ENCODE data around the gene SLC36A1.

Gene SLC36A1

GRCh38 chr5:151469386-151469785 is 22.0 kb downstream of the SLC36A1 start:
- no peak for ATAC-seq
- TF ChIP-seq CSRNP3 (CRISPR knock-in tag; IDR thresholded peaks at IDR 0.05) (no peak), ARNTL (CRISPR knock-in tag; IDR thresholded peaks at IDR 0.05; ENCODE audit: borderline replicate concordance, low read depth) (no peak), CSDC2 (CRISPR knock-in tag; IDR thresholded peaks at IDR 0.05) (no peak), ISL1 (CRISPR knock-in tag; IDR thresholded peaks at IDR 0.05) (no peak), ESRRG (CRISPR knock-in tag; IDR thresholded peaks at IDR 0.05) (no peak), PPARA (CRISPR knock-in tag; IDR thresholded peaks at IDR 0.05; ENCODE audit: borderline replicate concordance) (no peak), ZNF70 (CRISPR knock-in tag; IDR thresholded peaks at IDR 0.05) (no peak), ZNF8 (CRISPR knock-in tag; IDR thresholded peaks at IDR 0.05) (no peak)

- no peak for ATAC-seq
- TF ChIP-seq PPARA (CRISPR knock-in tag; IDR thresholded peaks at IDR 0.05; ENCODE audit: borderline replicate concordance) (no peak), ZNF70 (CRISPR knock-in tag; IDR thresholded peaks at IDR 0.05) (no peak), CSRNP3 (CRISPR knock-in tag; IDR thresholded peaks at IDR 0.05) (no peak), ZFP3 (CRISPR knock-in tag; IDR thresholded peaks at IDR 0.05) (no peak), ZFP30 (CRISPR knock-in tag; IDR thresholded peaks at IDR 0.05) (no peak), POU6F1 (CRISPR knock-in tag; IDR thresholded peaks at IDR 0.05; ENCODE audit: borderline replicate concordance, low read depth) (no peak), CREB5 (CRISPR knock-in tag; IDR thresholded peaks at IDR 0.05; ENCODE audit: low read depth) (no peak), OSR1 (CRISPR knock-in tag; IDR thresholded peaks at IDR 0.05) (no peak)
Measured at GRCh38 chr5:151469992-151470391, 22.6 kb downstream of the SLC36A1 start.

GRCh38 chr5:151470439-151470838 is 23.0 kb downstream of the SLC36A1 start:
- TF ChIP-seq ARNTL (CRISPR knock-in tag; IDR thresholded peaks at IDR 0.05; ENCODE audit: borderline replicate concordance, low read depth): no peak
- TF ChIP-seq ESRRG (CRISPR knock-in tag; IDR thresholded peaks at IDR 0.05): no peak
- TF ChIP-seq TCF4 (CRISPR knock-in tag; IDR thresholded peaks at IDR 0.05; ENCODE audit: borderline replicate concordance): no peak
- no peak for TF ChIP-seq OSR1 (CRISPR knock-in tag; IDR thresholded peaks at IDR 0.05)
- TF ChIP-seq ZNF565 (CRISPR knock-in tag; conservative IDR thresholded peaks at IDR 0.05; ENCODE audit: low read depth): no peak
- no peak for TF ChIP-seq RARB (CRISPR knock-in tag; IDR thresholded peaks at IDR 0.05)
- TF ChIP-seq TOX (CRISPR knock-in tag; IDR thresholded peaks at IDR 0.05; ENCODE audit: borderline replicate concordance): no peak
- TF ChIP-seq ISL1 (CRISPR knock-in tag; IDR thresholded peaks at IDR 0.05): no peak
- no peak for TF ChIP-seq CSDC2 (CRISPR knock-in tag; IDR thresholded peaks at IDR 0.05)
- TF ChIP-seq TSHZ2 (CRISPR knock-in tag; IDR thresholded peaks at IDR 0.05): no peak
- TF ChIP-seq BACH2 (CRISPR knock-in tag; IDR thresholded peaks at IDR 0.05; ENCODE audit: borderline replicate concordance): no peak
- no peak for TF ChIP-seq CREB5 (CRISPR knock-in tag; IDR thresholded peaks at IDR 0.05; ENCODE audit: low read depth)
- TF ChIP-seq SNAI2 (CRISPR knock-in tag; IDR thresholded peaks at IDR 0.05): no peak
- TF ChIP-seq CSRNP3 (CRISPR knock-in tag; IDR thresholded peaks at IDR 0.05): no peak
- TF ChIP-seq ZFP3 (CRISPR knock-in tag; IDR thresholded peaks at IDR 0.05): no peak
- no peak for ATAC-seq
